ENCODE data around the gene S1PR1. TPM values are rescaled to one million over a fixed set of nuclear protein-coding genes. Genes with fewer than 3 reads are reported as not detected.
"Not testable (repeated sequence)": the region's sequence is repeated elsewhere in the genome, so short reads cannot be mapped to it uniquely, and the experiment has no call there.

Gene S1PR1
- total RNA-seq, 6 experiments from 2014 or later = 9.0 to 14.8 (median 9.3) TPM

DNA sequence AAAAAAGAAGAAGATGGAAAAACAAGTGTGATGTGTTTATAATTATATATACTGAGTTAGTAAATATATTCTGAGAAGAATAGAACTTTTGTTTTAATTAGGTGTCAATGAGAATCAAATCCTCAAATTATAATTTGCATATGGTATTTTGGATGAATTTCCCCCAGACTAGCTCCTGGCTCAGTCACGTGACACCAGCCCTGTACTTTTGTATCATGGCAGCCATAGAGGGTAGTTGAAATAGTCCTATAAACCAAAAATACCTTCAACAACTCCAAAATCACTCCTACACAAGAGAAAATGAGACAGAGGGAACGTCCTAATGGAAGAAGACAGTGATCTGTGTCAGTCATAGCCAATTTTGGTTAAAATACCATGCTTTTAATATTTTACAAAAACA lies 9.0 kb upstream of the S1PR1 start:
- DNase-seq (no peak), ATAC-seq (no peak)
- intact Hi-C loops (cut with DNase I) = no loop called here
- Histone ChIP-seq H3K36me3 (no peaks in the 10 kb centered on the region), H3K4me1 (no peaks in the 10 kb centered on the region), H3K27ac (no peak overlapping the region), H3K4me3 (no peak overlapping the region), H3K27me3 (no peaks in the 10 kb centered on the region), H3K9me3 (no peaks in the 10 kb centered on the region)
- TF ChIP-seq POLR2A (IDR thresholded peaks at IDR 0.05) = no peak
- TF ChIP-seq, protein P1, sequence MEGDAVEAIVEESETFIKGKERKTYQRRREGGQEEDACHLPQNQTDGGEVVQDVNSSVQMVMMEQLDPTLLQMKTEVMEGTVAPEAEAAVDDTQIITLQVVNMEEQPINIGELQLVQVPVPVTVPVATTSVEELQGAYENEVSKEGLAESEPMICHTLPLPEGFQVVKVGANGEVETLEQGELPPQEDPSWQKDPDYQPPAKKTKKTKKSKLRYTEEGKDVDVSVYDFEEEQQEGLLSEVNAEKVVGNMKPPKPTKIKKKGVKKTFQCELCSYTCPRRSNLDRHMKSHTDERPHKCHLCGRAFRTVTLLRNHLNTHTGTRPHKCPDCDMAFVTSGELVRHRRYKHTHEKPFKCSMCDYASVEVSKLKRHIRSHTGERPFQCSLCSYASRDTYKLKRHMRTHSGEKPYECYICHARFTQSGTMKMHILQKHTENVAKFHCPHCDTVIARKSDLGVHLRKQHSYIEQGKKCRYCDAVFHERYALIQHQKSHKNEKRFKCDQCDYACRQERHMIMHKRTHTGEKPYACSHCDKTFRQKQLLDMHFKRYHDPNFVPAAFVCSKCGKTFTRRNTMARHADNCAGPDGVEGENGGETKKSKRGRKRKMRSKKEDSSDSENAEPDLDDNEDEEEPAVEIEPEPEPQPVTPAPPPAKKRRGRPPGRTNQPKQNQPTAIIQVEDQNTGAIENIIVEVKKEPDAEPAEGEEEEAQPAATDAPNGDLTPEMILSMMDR (IDR thresholded peaks at IDR 0.05) = no peak
- 64% methylated on average over 2 of the region's 2 CpGs for WGBS (ENCODE audit: insufficient coverage, low coverage, low lambda C conversion rate, missing lambda C conversion rate)

DNA sequence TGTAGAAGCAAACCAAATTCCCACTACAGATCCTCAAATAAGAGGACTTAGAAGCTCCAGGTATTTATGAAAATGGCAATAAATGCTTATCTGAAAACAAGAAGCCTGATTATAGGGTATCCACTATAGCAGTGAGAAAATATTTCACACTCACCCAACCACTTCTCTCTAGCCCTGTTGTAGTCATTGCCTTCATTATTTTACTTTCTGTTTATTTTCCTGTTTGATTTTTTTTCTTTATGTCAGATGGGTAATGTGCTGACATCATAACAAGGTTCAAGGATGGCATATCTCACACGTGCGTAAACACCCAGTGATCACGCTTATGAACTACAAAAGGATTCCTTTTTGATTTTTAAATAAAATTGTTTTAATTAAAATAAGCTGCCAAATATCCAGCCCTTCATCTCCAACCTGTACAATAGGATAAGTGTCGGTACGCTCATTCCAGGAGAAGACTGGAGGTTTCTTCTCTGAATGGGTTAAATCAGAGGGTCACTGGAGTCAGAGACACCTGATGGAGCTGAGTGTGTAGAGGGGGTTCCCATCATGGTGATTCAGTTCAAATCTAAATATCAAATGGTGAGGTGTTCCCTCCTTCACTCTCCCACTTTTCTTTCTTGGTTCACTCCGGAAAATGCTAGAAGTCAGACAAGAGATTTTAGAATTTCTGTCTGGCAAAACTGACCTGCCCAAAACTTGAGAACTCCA lies 8.2 kb upstream of the S1PR1 start:
- no peak overlapping the region for H3K4me3 ChIP-seq
- DNase-seq (no peak), ATAC-seq (no peak)
- TF ChIP-seq, protein P1 (IDR thresholded peaks at IDR 0.05) = no peak
- no peak for TF ChIP-seq POLR2A (IDR thresholded peaks at IDR 0.05)
- H3K4me1 ChIP-seq = no peaks in the 10 kb centered on the region
- 87% methylated on average over 5 of the region's 6 CpGs for WGBS (ENCODE audit: insufficient coverage, low coverage, low lambda C conversion rate, missing lambda C conversion rate)
- H3K27me3 ChIP-seq = no peaks in the 10 kb centered on the region
- H3K9me3 ChIP-seq = no peaks in the 10 kb centered on the region
- intact Hi-C loops (cut with DNase I) = no loop called here
- no peaks in the 10 kb centered on the region for H3K36me3 ChIP-seq
- no peak overlapping the region for H3K27ac ChIP-seq

DNA sequence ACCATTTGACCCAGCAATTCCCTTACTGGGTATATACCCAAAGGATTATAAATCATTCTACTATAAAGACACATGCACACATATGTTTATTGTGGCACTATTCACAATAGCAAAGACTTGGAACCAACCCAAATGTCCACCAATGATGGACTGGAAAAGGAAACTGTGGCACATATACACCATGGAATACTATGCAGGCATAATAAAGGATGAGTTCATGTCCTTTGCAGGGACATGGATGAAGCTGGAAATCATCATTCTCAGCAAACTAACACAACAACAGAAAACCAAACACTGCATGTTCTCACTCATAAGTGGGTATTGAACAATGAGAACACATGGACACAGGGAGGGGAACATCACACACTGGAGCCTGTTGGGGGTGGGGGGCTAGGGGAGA lies 4.6 kb upstream of the S1PR1 start:
- intact Hi-C loops (cut with DNase I); DNase-seq; H3K4me1 ChIP-seq; ATAC-seq; H3K27me3 ChIP-seq; H3K9me3 ChIP-seq; H3K36me3 ChIP-seq; H3K27ac ChIP-seq; H3K4me3 ChIP-seq: not testable (repeated sequence)

DNA sequence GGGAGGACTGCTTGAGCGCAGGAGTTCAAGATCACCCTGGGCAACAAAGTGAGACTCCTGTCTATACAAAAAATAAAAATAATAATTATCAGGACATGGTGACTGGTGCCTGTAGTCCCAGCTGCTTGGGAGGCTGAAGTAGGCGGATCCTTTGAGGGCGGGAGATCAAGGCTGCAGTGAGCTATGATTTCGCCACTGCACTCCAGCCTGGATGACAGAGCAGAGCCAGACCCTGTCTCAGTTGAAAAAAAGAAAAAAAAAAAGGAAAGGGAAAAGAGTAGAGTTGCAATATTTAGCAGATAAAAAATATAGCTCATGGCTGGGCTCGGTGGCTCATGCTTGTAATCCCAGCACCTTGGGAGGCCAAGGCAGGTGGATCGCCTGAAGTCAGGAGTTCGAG lies 3.3 kb upstream of the S1PR1 start:
- Histone ChIP-seq H3K27me3 (no peaks in the 10 kb centered on the region), H3K4me3 (no peak overlapping the region), H3K36me3 (no peaks in the 10 kb centered on the region), H3K9me3 (no peaks in the 10 kb centered on the region), H3K4me1 (no peaks in the 10 kb centered on the region), H3K27ac (no peak overlapping the region)
- ATAC-seq (no peak), DNase-seq (no peak)
- WGBS (ENCODE audit: insufficient coverage, low coverage, low lambda C conversion rate, missing lambda C conversion rate) = 88% methylated on average over 6 of the region's 7 CpGs
- intact Hi-C loops (cut with DNase I) = no loop called here
- TF ChIP-seq, protein P1 (IDR thresholded peaks at IDR 0.05) = no peak

DNA sequence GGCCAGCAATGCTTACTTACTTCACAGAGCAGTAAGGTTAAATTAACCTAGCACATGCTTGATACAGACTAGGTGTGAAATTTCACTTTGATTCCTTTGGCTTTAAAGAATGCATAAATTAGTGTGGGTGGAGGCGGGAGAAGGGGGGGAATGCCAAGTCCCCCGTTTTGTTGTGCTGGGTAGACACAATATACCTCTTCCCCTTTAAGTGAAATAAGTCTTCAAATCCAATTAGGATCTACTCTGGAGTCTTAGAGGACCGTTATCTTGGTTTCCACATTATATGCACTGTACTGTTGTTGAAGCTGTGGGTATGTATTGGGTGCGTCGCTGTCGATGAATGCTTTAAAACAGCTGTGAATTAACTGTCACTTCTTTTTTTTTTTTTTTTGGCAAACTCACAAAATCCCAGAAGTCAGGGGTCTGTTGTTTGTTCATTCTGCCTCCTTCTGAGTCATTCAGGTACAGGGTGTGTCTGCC lies 1.6 kb upstream of the S1PR1 start:
- intact Hi-C loops (cut with DNase I) = no loop called here
- TF ChIP-seq, protein P1 (IDR thresholded peaks at IDR 0.05) = no peak
- TF ChIP-seq POLR2A (IDR thresholded peaks at IDR 0.05) = no peak
- H3K27me3 ChIP-seq = no peaks in the 10 kb centered on the region
- H3K9me3 ChIP-seq = no peaks in the 10 kb centered on the region
- no peaks in the 10 kb centered on the region for H3K4me1 ChIP-seq
- DNase-seq (no peak), ATAC-seq (no peak)
- 14% methylated on average over 6 of the region's 6 CpGs for WGBS (ENCODE audit: insufficient coverage, low coverage, low lambda C conversion rate, missing lambda C conversion rate)
- peaks cover 0 to 11% (median 0%) of the 10 kb centered on the region in 4 donors for H3K36me3 ChIP-seq
- peak overlapping the region; percentile 53 to 74 (median 69) for H3K4me3 ChIP-seq
- peak overlapping the region in 2 of 3 donors; percentile 79 to 84 for H3K27ac ChIP-seq
